Activated CD8-positive, alpha-beta T cell treated with anti-CD3 and anti-CD28 coated beads, Interleukin-2, amount 10 ng/mL, durations not matched to agents 7 days and 5 days (primary cell): ENCODE results near the gene CELSR2. TPM values are rescaled to one million over a fixed set of nuclear protein-coding genes. Genes with fewer than 3 reads are reported as not detected.
"Not testable (repeated sequence)": the region's sequence is repeated elsewhere in the genome, so short reads cannot be mapped to it uniquely, and the experiment has no call there.

Experiments
- ATAC-seq: fragments of 150-1000 bp; cut with Tn5 transposase; one replicate; pipeline ENCODE4 v1.10.0; 2021; ENCODE audit warnings: moderate library complexity
- CTCF ChIA-PET: fragments of 350-600 bp; sonication (Branson Sonifier 250); formaldehyde crosslinking; loops from one replicate; lab custom pipeline; 2021; ENCODE audit warnings: antibody characterized with exemption; lab: Charles Lee
- POLR2A ChIA-PET: fragments of 350-600 bp; sonication (Branson Sonifier 250); formaldehyde crosslinking; loops from one replicate; lab custom pipeline; 2021; ENCODE audit warnings: antibody characterized with exemption; lab: Charles Lee
- DNase-seq: peaks from one replicate; pipeline ENCODE4 v3.0.0-alpha.2; 2020
- H3K27ac Mint-ChIP-seq: one replicate; pipeline ENCODE4 v1.8.0; 2021; ENCODE audit warnings: mild to moderate bottlenecking, mixed read lengths
- H3K27me3 Mint-ChIP-seq: one replicate; pipeline ENCODE4 v1.8.0; 2021; ENCODE audit warnings: low read depth, mixed read lengths
- H3K36me3 Mint-ChIP-seq: one replicate; pipeline ENCODE4 v1.8.0; 2021; ENCODE audit warnings: low read depth, mixed read lengths
- H3K4me1 Mint-ChIP-seq: one replicate; pipeline ENCODE4 v1.8.0; 2021; ENCODE audit warnings: low read depth, mixed read lengths
- H3K4me3 Mint-ChIP-seq: one replicate; pipeline ENCODE4 v1.8.0; 2021; ENCODE audit warnings: mild to moderate bottlenecking, mixed read lengths
- H3K9me3 Mint-ChIP-seq: one replicate; pipeline ENCODE4 v1.8.0; 2022; ENCODE audit warnings: mixed read lengths; ENCODE audit not compliant: insufficient read depth
- total RNA-seq, 2 experiments: library from RNA; stranded (reverse); gene quantifications; one replicate each; pipeline ENCODE4 v1.2.3, GENCODE V29; 2021

CELSR2 gene
- total RNA-seq, 2 experiments from 2014 or later = 4.9 to 5.2 TPM

GRCh38 chr1:109275706-109276345 lies 26.5 kb downstream of the CELSR2 start:
- Mint-ChIP-seq H3K27me3 (no peaks in the 10 kb centered on the region), H3K36me3 (peaks cover 12% of the 10 kb centered on the region), H3K9me3 (no peaks in the 10 kb centered on the region), H3K4me3 (no peak overlapping the region), H3K4me1 (peaks cover 31% of the 10 kb centered on the region), H3K27ac (no peak overlapping the region)
- ChIA-PET POLR2A (no interaction called here), CTCF (interaction anchor here (1.3 to 5.4 kb wide), 5 partner anchors 8 to 256 kb away, joined by 4 to 166 read pairs (median 7); partner anchors contain the start of gene SORT1)
- ATAC-seq (no peak), DNase-seq (no peak)

- ChIA-PET POLR2A (interaction anchor here (1.0 to 1.4 kb wide), 2 partner anchors 120 to 121 kb away, joined by 3 to 5 read pairs; partner anchors contain the start of gene SORT1), CTCF (interaction anchor here (0.6 to 5.4 kb wide), 21 partner anchors 9 to 255 kb away, joined by 3 to 166 read pairs (median 4); partner anchors contain the start of genes CYB561D1 and SORT1)
- DNase-seq = peak; percentile 79
- H3K9me3 Mint-ChIP-seq = no peaks in the 10 kb centered on the region
- peaks cover 45% of the 10 kb centered on the region for H3K4me1 Mint-ChIP-seq
- H3K27me3 Mint-ChIP-seq = no peaks in the 10 kb centered on the region
- H3K4me3 Mint-ChIP-seq = no peak overlapping the region
- ATAC-seq = peak; percentile 79
- H3K27ac Mint-ChIP-seq = peak overlapping the region; percentile 54
- H3K36me3 Mint-ChIP-seq = peaks cover 23% of the 10 kb centered on the region
These were observed 28.3 kb downstream of the CELSR2 start for GRCh38 chr1:109277434-109278204.

- ATAC-seq (no peak), DNase-seq (no peak)
- peaks cover 25% of the 10 kb centered on the region for H3K36me3 Mint-ChIP-seq
- H3K9me3 Mint-ChIP-seq = no peaks in the 10 kb centered on the region
- no peak overlapping the region for H3K27ac Mint-ChIP-seq
- H3K4me1 Mint-ChIP-seq = peaks cover 46% of the 10 kb centered on the region
- H3K4me3 Mint-ChIP-seq = no peak overlapping the region
- POLR2A ChIA-PET = no interaction called here
- H3K27me3 Mint-ChIP-seq = no peaks in the 10 kb centered on the region
- CTCF ChIA-PET = interaction anchor here (1.4 to 5.4 kb wide), 3 partner anchors 16 to 252 kb away, joined by 3 to 166 read pairs (median 41); partner anchors contain the start of gene SORT1
These were observed 30.4 kb downstream of the CELSR2 start for GRCh38 chr1:109279615-109280278.

GRCh38 chr1:109280862-109281261 lies 31.5 kb downstream of the CELSR2 start:
- Mint-ChIP-seq H3K4me1 (peaks cover 38% of the 10 kb centered on the region), H3K27ac (no peak overlapping the region), H3K27me3 (no peaks in the 10 kb centered on the region), H3K36me3 (peaks cover 25% of the 10 kb centered on the region), H3K4me3 (peak overlapping the region; percentile 99), H3K9me3 (no peaks in the 10 kb centered on the region)
- ATAC-seq = no peak
- no peak for DNase-seq
- ChIA-PET POLR2A (no interaction called here), CTCF (interaction anchor here (3.3 kb wide), 1 partner anchor 118 kb away, joined by 36 read pairs; the partner anchor contains the start of gene SORT1)

DNA sequence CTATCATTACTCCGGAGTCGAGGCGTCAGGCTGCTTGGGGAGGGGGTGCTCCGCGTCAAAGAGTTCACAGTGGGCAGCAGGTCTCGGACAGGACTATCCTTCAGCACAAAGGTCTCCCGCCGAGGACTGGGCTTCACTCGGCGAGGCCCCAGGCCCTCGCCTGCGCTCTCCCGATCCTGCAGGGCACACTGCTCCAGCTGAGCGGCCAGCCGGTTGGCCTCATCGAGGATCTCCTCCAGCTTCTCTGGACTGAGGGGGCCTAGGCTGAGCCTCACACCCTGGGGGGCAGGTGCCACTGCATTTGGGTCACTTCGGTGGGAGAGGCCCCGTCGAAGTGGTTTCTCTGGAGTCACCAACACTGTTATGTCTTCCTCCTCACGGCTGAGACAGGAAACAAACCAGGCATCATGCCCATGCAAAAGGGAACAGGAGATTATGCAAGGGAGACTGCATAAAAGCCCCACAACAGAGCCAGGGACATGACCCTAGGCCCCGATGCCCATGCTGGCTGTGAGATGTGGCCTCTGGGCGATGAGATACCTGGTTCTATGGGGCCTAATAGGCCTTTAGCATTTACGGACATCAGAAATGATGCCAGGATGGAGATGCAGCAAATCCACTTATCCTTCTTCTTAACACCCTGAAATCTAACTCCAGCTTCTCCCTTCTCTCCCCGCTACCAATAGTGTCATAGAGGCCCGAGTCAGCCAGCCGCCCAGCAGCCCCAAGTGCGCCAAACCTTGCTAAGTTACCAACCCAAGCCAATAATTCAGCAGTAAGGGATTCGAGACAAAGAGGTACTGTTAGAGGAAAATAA lies 32.5 kb downstream of the CELSR2 start:
- DNase-seq (no peak), ATAC-seq (no peak)
- Mint-ChIP-seq H3K36me3 (peaks cover 25% of the 10 kb centered on the region), H3K27ac (peak overlapping the region; percentile 91), H3K4me3 (peak overlapping the region; percentile 99), H3K27me3 (peaks cover 2% of the 10 kb centered on the region), H3K4me1 (peaks cover 38% of the 10 kb centered on the region), H3K9me3 (no peaks in the 10 kb centered on the region)
- ChIA-PET POLR2A (interaction anchor here (0.6 to 1.8 kb wide), 5 partner anchors 9 to 267 kb away, joined by 3 to 10 read pairs (median 3); partner anchors contain the start of genes ATXN7L2 and GNAI3), CTCF (interaction anchor here (1.3 to 3.3 kb wide), 8 partner anchors 26 to 253 kb away, joined by 3 to 36 read pairs (median 6); partner anchors contain the start of genes CYB561D1 and SORT1)

DNA sequence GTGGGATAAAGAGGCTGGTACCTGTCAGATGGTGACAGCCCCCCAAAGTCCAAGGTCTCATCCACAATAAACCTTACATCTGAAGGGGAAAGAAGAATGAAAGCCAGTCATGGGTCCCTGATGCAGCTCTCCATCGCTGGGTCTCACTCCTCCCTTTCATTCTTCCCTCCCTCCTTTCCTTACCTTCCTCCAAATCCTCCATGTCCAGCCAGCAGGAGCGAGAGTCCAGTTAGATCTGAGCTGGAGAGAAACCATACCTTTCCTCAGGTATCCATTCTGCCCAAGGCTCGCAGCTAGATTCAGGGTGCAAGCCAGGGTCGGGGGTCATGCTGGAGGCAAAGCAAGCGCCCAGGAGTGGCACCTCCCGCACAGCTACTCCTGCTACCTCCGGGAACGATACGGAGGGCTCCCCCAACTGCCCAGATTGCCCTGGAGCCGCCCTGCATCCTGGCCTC lies 33.2 kb downstream of the CELSR2 start:
- no peak for ATAC-seq
- peaks cover 34% of the 10 kb centered on the region for H3K4me1 Mint-ChIP-seq

DNA sequence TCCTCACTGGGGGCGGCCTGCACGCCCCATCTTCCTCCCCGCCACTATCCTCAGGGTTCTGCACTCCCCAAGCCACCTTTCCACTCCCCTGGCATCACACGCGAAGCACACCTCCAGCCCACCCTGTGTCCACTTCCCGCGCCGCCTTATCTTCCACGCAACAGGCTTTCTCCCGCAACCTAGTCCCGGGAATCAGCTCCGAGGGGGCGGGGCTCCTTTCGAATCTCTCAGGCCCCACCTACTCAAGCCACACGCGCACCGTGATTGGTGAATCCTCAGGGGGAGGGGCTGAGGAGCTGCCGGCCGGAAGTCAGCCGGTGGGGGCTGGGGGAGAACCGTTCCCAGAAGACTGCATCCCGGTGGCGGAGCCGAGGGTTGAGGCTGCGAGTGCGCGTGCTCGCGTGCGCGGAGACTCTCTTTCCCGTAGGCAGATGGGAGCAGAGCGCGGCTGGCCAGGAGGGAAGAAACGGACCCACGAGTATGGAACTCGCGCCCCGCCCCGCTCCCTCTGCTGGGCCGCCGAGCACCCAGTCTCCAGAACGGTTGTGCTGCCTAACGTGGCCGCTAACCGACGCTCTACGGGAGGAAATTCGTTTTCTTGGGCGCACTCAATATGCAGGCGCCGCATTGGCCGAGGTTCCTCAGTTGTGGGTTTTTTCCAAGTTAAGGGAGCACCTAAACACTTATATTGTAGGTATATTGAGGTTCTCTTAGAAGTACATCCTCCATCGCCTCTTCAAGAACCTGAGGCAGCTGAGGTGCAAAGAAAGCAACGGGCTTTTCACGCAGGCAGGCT lies 33.8 kb downstream of the CELSR2 start, which contains the start of gene PSRC1:
TSS of gene PSRC1 (minus strand) at position 194 of the 796 bp plus-strand sequence.
- H3K4me3 Mint-ChIP-seq = peak within 1 kb of the TSS; percentile 99
- no peaks in the 10 kb centered on the region for H3K9me3 Mint-ChIP-seq
- ATAC-seq (peak; percentile 97), DNase-seq (peak; percentile 93)
- H3K27me3 Mint-ChIP-seq = peaks cover 7% of the 10 kb centered on the region
- POLR2A ChIA-PET = interaction anchor here (0.6 to 1.8 kb wide), 10 partner anchors 10 to 266 kb away, joined by 3 to 10 read pairs (median 3); partner anchors contain the start of genes ATXN7L2, CELSR2, GNAI3 and SORT1
- CTCF ChIA-PET = interaction anchor here (0.7 to 3.3 kb wide), 16 partner anchors 18 to 252 kb away, joined by 3 to 36 read pairs (median 6); partner anchors contain the start of genes ATXN7L2, CYB561D1, SARS1 and SORT1
- peaks cover 23% of the 10 kb centered on the region for H3K36me3 Mint-ChIP-seq
- peaks cover 31% of the 10 kb centered on the region for H3K4me1 Mint-ChIP-seq
- peak within 1 kb of the TSS; percentile 91 for H3K27ac Mint-ChIP-seq

More for the DNA sequence above, 33.2 kb downstream of the CELSR2 start:
- ChIA-PET POLR2A (interaction anchor here (0.6 to 1.8 kb wide), 10 partner anchors 9 to 266 kb away, joined by 3 to 10 read pairs (median 3); partner anchors contain the start of genes ATXN7L2, CELSR2, GNAI3 and SORT1), CTCF (interaction anchor here (0.7 to 3.3 kb wide), 16 partner anchors 17 to 253 kb away, joined by 3 to 36 read pairs (median 6); partner anchors contain the start of genes ATXN7L2, CYB561D1, SARS1 and SORT1)
- Mint-ChIP-seq H3K36me3 (peaks cover 25% of the 10 kb centered on the region), H3K27ac (peak overlapping the region; percentile 91), H3K4me3 (peak overlapping the region; percentile 99), H3K27me3 (peaks cover 3% of the 10 kb centered on the region), H3K9me3 (no peaks in the 10 kb centered on the region)
- DNase-seq = no peak

- Mint-ChIP-seq H3K4me3 (peak overlapping the region; percentile 99), H3K9me3 (no peaks in the 10 kb centered on the region), H3K36me3 (peaks cover 21% of the 10 kb centered on the region), H3K27me3 (peaks cover 13% of the 10 kb centered on the region), H3K4me1 (peaks cover 29% of the 10 kb centered on the region), H3K27ac (peak overlapping the region; percentile 91)
- DNase-seq (peak; percentile 72), ATAC-seq (no peak)
- CTCF ChIA-PET = interaction anchor here (1.1 to 3.3 kb wide), 5 partner anchors 95 to 248 kb away, joined by 3 to 36 read pairs (median 7); partner anchors contain the start of genes ATXN7L2 and SORT1
- POLR2A ChIA-PET = interaction anchor here (1.3 to 1.8 kb wide), 2 partner anchors 114 to 200 kb away, joined by 7 to 10 read pairs; partner anchors contain the start of genes ATXN7L2 and SORT1
These were observed 34.6 kb downstream of the CELSR2 start for GRCh38 chr1:109283748-109284600.

DNA sequence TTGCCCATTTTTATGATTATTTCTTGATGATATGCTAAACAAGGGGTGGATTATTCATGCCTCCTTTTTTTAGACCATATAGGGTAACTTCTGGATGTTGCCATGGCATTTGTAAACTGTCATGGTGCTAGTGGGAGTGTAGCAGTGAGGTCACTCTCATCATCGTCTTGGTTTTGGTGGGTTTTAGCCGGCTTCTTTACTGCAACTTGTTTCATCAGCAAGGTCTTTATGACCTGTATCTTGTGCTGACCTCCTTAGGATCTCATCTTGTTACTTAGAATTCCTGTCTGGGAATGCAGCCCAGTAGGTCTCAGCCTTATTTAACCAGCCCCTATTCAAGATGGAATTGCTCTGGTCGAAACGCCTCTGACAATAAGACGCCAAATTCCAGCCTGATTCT lies 37.4 kb downstream of the CELSR2 start:
- H3K36me3 Mint-ChIP-seq, POLR2A ChIA-PET, DNase-seq, CTCF ChIA-PET, H3K27ac Mint-ChIP-seq, ATAC-seq, H3K9me3 Mint-ChIP-seq, H3K4me3 Mint-ChIP-seq: not testable (repeated sequence)
- H3K4me1 Mint-ChIP-seq = peaks cover 18% of the 10 kb centered on the region
- peaks cover 18% of the 10 kb centered on the region for H3K27me3 Mint-ChIP-seq
